Tibial nerve (tissue), 4 donors: ENCODE results near the gene FAM118A.

ENCODE experiments used
- EP300 ChIP-seq, 2 donors: sonication (generic); formaldehyde crosslinking; IDR thresholded peaks; one replicate each; pipeline ENCODE4 v1.6.1; 2017; ENCODE audit warnings: antibody characterized with exemption in 2 of 2, mild to moderate bottlenecking in 1 of 2
- POLR2A ChIP-seq, 2 donors: fragments of 450-650 bp; IDR thresholded peaks; one replicate each; pipeline ENCODE4 v1.6.1; 2017; ENCODE audit warnings: antibody characterized with exemption in 2 of 2, mild to moderate bottlenecking in 2 of 2, moderate library complexity in 2 of 2
- TF ChIP-seq, protein P1 (sequence below), 5 experiments: fragments of 200-600 bp in 3 of 5; fragments of 450-650 bp in 2 of 5; sonication (generic) in 3 of 5; IDR thresholded peaks; one replicate each; pipeline ENCODE4 v1.5.1; 2016 to 2019; ENCODE audit warnings: antibody characterized with exemption in 5 of 5, mild to moderate bottlenecking in 3 of 5, moderate library complexity in 2 of 5

DNA sequence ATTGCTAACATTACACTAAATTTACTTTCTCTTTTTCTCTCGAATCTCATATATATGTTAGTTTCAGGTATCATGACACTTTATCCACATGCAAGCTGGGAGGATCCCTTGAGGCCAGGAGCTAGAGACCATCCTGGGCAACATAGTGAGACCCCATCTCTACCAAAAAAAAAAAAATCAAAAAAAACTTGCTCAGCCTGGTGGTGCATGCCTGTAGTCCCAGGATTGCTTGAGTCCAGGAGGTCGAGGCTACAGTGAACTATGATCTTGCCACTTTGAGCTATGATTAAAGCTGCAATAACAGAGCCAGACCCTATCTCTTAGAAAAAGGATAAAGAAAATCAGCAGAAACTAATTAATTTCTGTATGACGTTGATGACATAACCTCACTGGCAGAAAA is 28.7 kb upstream of the FAM118A start:
- TF ChIP-seq, protein P1, sequence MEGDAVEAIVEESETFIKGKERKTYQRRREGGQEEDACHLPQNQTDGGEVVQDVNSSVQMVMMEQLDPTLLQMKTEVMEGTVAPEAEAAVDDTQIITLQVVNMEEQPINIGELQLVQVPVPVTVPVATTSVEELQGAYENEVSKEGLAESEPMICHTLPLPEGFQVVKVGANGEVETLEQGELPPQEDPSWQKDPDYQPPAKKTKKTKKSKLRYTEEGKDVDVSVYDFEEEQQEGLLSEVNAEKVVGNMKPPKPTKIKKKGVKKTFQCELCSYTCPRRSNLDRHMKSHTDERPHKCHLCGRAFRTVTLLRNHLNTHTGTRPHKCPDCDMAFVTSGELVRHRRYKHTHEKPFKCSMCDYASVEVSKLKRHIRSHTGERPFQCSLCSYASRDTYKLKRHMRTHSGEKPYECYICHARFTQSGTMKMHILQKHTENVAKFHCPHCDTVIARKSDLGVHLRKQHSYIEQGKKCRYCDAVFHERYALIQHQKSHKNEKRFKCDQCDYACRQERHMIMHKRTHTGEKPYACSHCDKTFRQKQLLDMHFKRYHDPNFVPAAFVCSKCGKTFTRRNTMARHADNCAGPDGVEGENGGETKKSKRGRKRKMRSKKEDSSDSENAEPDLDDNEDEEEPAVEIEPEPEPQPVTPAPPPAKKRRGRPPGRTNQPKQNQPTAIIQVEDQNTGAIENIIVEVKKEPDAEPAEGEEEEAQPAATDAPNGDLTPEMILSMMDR (IDR thresholded peaks at IDR 0.05), result no peak
- no peak for TF ChIP-seq POLR2A (IDR thresholded peaks at IDR 0.05)
- TF ChIP-seq EP300 (IDR thresholded peaks at IDR 0.05), result no peak
